HFFc6 (cell line): Measurements from ENCODE around the gene SLC25A12. TPM values are rescaled to one million over a fixed set of nuclear protein-coding genes. Genes with fewer than 3 reads are reported as not detected.

Experiments
- DNase-seq: peaks from one replicate; pipeline ENCODE4 v3.0.0-alpha.2; 2018
- H3K27ac Mint-ChIP-seq: 2 replicates; pipeline ENCODE4 v1.8.0; 2020; ENCODE audit warnings: mild to moderate bottlenecking, mixed read lengths
- H3K27me3 Mint-ChIP-seq: 2 replicates; pipeline ENCODE4 v1.8.0; 2021; ENCODE audit warnings: mild to moderate bottlenecking, moderate library complexity, mixed read lengths; ENCODE audit not compliant: insufficient read depth
- H3K36me3 Mint-ChIP-seq: 2 replicates; pipeline ENCODE4 v1.8.0; 2021; ENCODE audit warnings: low read depth, mixed read lengths
- H3K4me1 Mint-ChIP-seq: 2 replicates; pipeline ENCODE4 v1.8.0; 2020; ENCODE audit warnings: low read depth, mixed read lengths
- H3K4me3 Mint-ChIP-seq: 2 replicates; pipeline ENCODE4 v1.8.0; 2020; ENCODE audit warnings: mild to moderate bottlenecking, moderate library complexity, mixed read lengths
- H3K9me3 Mint-ChIP-seq: 2 replicates; pipeline ENCODE4 v1.8.0; 2020; ENCODE audit warnings: mild to moderate bottlenecking, mixed read lengths
- CTCF ChIP-seq: fragments of 200-600 bp; sonication (generic); IDR thresholded peaks from 2 replicates; pipeline ENCODE4 v1.5.0; 2021; ENCODE audit warnings: antibody characterized with exemption, mild to moderate bottlenecking
- total RNA-seq, 6 experiments: library from RNA; stranded (reverse); fragmentation: NEBNext Ultra II Directional; extraction: Animal tissue kit (Norgen Biotek cat#: 25700); gene quantifications; 2 replicates in 1 of 6; 3 replicates in 5 of 6; pipeline ENCODE4 v1.2.3, GENCODE V29; 2021

SLC25A12 gene
- total RNA-seq, 6 experiments from 2014 or later, result 16.8 to 20.9 (median 19.4) TPM

- Mint-ChIP-seq H3K4me1 (peaks cover 33% of the 10 kb centered on the region), H3K27me3 (no peaks in the 10 kb centered on the region)
- DNase-seq, result peak; percentile 31
These were observed 38.6 kb downstream of the SLC25A12 start for GRCh38 chr2:171855401-171855800.

GRCh38 chr2:171852366-171852888 is 41.6 kb downstream of the SLC25A12 start:
- no peak overlapping the region for H3K27ac Mint-ChIP-seq
- no peak for TF ChIP-seq CTCF
- H3K36me3 Mint-ChIP-seq, result peaks cover 8% of the 10 kb centered on the region; the same call in 1 of the 2 replicates
- no peak for DNase-seq
- H3K27me3 Mint-ChIP-seq, result no peaks in the 10 kb centered on the region
- H3K9me3 Mint-ChIP-seq, result no peaks in the 10 kb centered on the region
- H3K4me1 Mint-ChIP-seq, result peaks cover 23% of the 10 kb centered on the region
- H3K4me3 Mint-ChIP-seq, result peak overlapping the region; percentile 7; the same call in 1 of the 2 replicates

More at GRCh38 chr2:171855401-171855800, 38.6 kb downstream of the SLC25A12 start:
- TF ChIP-seq CTCF, result no peak
- peaks cover 8% of the 10 kb centered on the region; the same call in 1 of the 2 replicates for H3K36me3 Mint-ChIP-seq
- H3K9me3 Mint-ChIP-seq, result no peaks in the 10 kb centered on the region
- H3K27ac Mint-ChIP-seq, result no peak overlapping the region
- H3K4me3 Mint-ChIP-seq, result no peak overlapping the region

- Mint-ChIP-seq H3K4me3 (no peak overlapping the region), H3K27me3 (no peaks in the 10 kb centered on the region), H3K9me3 (no peaks in the 10 kb centered on the region), H3K36me3 (0 out of 2 replicates have a peak, but pooled peaks cover 3% of the 10 kb centered on the region), H3K4me1 (peaks cover 10% of the 10 kb centered on the region), H3K27ac (no peak overlapping the region)
- DNase-seq, result no peak
- TF ChIP-seq CTCF, result no peak
These were observed 46.4 kb downstream of the SLC25A12 start for GRCh38 chr2:171847627-171848026.

- no peak for TF ChIP-seq CTCF
- Mint-ChIP-seq H3K9me3 (no peaks in the 10 kb centered on the region), H3K36me3 (peaks cover 3% of the 10 kb centered on the region; the same call in 1 of the 2 replicates), H3K27me3 (no peaks in the 10 kb centered on the region), H3K27ac (no peak overlapping the region), H3K4me3 (no peak overlapping the region), H3K4me1 (peaks cover 3% of the 10 kb centered on the region; the same call in 1 of the 2 replicates)
- DNase-seq, result no peak
These were observed 47.1 kb downstream of the SLC25A12 start for GRCh38 chr2:171846894-171847293.

- H3K9me3 Mint-ChIP-seq, result no peaks in the 10 kb centered on the region
- H3K27ac Mint-ChIP-seq, result no peak overlapping the region
- peaks cover 14% of the 10 kb centered on the region for H3K36me3 Mint-ChIP-seq
- TF ChIP-seq CTCF, result no peak
- H3K27me3 Mint-ChIP-seq, result no peaks in the 10 kb centered on the region; the same call in 1 of the 2 replicates
- H3K4me1 Mint-ChIP-seq, result peaks cover 8% of the 10 kb centered on the region
- no peak for DNase-seq
- no peak overlapping the region for H3K4me3 Mint-ChIP-seq
These were observed 52.0 kb downstream of the SLC25A12 start for GRCh38 chr2:171841996-171842395.
